OCI-LY1 (cell line): ENCODE results near the gene CELF2.

Experiments
- H2AFZ ChIP-seq: fragments of 200-600 bp; sonication (generic), shearing (Covaris generic); 2 replicates; pipeline ENCODE4 v1.6.0; 2014; ENCODE audit warnings: antibody characterized with exemption, mild to moderate bottlenecking, low read length
- H3F3A ChIP-seq: fragments of 200-600 bp; sonication (generic), shearing (Covaris generic); 2 replicates; pipeline ENCODE4 v1.6.0; 2014; ENCODE audit warnings: mild to moderate bottlenecking, antibody characterized with exemption, low read length, moderate library complexity; ENCODE audit not compliant: insufficient read depth
- H3K27ac ChIP-seq: fragments of 200-600 bp; sonication (generic); 2 replicates; pipeline ENCODE4 v1.5.1; 2014; ENCODE audit warnings: low read length, mixed run types, mild to moderate bottlenecking, low read depth; ENCODE audit not compliant: poor library complexity, severe bottlenecking
- H3K27me3 ChIP-seq: fragments of 200-600 bp; sonication (generic); 2 replicates; pipeline ENCODE4 v1.6.0; 2014; ENCODE audit warnings: antibody characterized with exemption, mild to moderate bottlenecking, low read length, moderate library complexity; ENCODE audit not compliant: insufficient read depth
- H3K36me3 ChIP-seq: fragments of 200-600 bp; sonication (generic); 2 replicates; pipeline ENCODE4 v1.6.1; 2014; ENCODE audit warnings: mild to moderate bottlenecking, antibody characterized with exemption, low read length, moderate library complexity, mixed read lengths; ENCODE audit not compliant: insufficient read depth
- H3K4me1 ChIP-seq: fragments of 200-600 bp; sonication (generic); 2 replicates; pipeline ENCODE4 v1.5.1; 2014; ENCODE audit warnings: mild to moderate bottlenecking, low read length, moderate library complexity; ENCODE audit not compliant: insufficient read depth, severe bottlenecking
- H3K4me2 ChIP-seq: fragments of 200-600 bp; sonication (generic), shearing (Covaris generic); 2 replicates; pipeline ENCODE4 v1.6.1; 2014; ENCODE audit warnings: low read length
- H3K4me3 ChIP-seq: fragments of 200-600 bp; sonication (generic); 2 replicates; pipeline ENCODE4 v1.5.1; 2014; ENCODE audit warnings: low read length, low read depth, mild to moderate bottlenecking, mixed read lengths; ENCODE audit not compliant: poor library complexity, severe bottlenecking
- H3K79me2 ChIP-seq: fragments of 200-600 bp; shearing (Covaris generic); 2 replicates; pipeline ENCODE4 v1.6.1; 2016; ENCODE audit warnings: mixed run types, low read length, mixed read lengths; ENCODE audit not compliant: insufficient read depth
- H3K9ac ChIP-seq: fragments of 200-600 bp; sonication (generic), shearing (Covaris generic); 2 replicates; pipeline ENCODE4 v1.6.1; 2014; ENCODE audit warnings: mild to moderate bottlenecking, low read length, mixed read lengths
- H3K9me2 ChIP-seq: fragments of 200-600 bp; sonication (generic), shearing (Covaris generic); 2 replicates; pipeline ENCODE4 v1.6.1; 2014; ENCODE audit warnings: low read depth, mild to moderate bottlenecking, low read length, mixed read lengths
- H3K9me3 ChIP-seq: fragments of 200-600 bp; shearing (Covaris generic); 2 replicates; pipeline ENCODE4 v1.6.1; 2014; ENCODE audit warnings: low read length, mixed read lengths
- H4K20me1 ChIP-seq: fragments of 200-600 bp; sonication (generic), shearing (Covaris generic); 2 replicates; pipeline ENCODE4 v1.6.0; 2016; ENCODE audit warnings: mild to moderate bottlenecking, low read length; ENCODE audit not compliant: insufficient read depth
- EZH2 ChIP-seq: fragments of 200-600 bp; sonication (generic), shearing (Covaris generic); IDR thresholded peaks from 2 replicates; pipeline ENCODE4 v1.8.0; 2017; ENCODE audit warnings: borderline replicate concordance, mixed run types, mild to moderate bottlenecking, antibody characterized with exemption, low read length, moderate library complexity, mixed read lengths
- TF ChIP-seq, protein P1 (sequence below): fragments of 200-600 bp; sonication (generic), shearing (Covaris generic); IDR thresholded peaks from 2 replicates; pipeline ENCODE4 v1.5.1; 2017; ENCODE audit warnings: mild to moderate bottlenecking, antibody characterized with exemption, low read length, moderate library complexity, mixed read lengths

The CELF2 gene

DNA sequence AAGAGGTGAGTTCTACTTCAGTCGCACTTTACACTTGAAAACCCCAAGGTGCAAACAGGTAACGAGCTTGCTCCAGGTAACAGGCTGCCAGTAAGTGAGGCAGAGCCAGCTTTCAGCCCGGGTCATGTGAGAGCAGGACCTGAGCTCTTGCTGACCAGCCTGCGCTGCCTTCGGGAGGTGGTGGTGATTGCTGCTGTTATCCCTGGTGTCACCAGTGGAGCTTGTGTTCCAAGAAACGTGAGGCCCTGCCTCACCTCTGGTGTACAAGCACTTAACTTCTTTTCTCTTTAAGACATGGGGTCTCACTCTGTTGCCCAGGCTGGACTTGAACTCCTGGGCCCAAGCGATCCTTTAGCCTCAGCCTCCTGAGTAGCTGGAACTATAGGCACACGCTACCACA, 265.0 kb downstream of the CELF2 start:
- Histone ChIP-seq H3F3A (no peaks in the 10 kb centered on the region), H4K20me1 (no peaks in the 10 kb centered on the region), H3K9me2 (no peaks in the 10 kb centered on the region), H3K27me3 (no peaks in the 10 kb centered on the region), H3K79me2 (no peaks in the 10 kb centered on the region), H3K9ac (no peak overlapping the region), H2AFZ (no peak overlapping the region), H3K36me3 (no peaks in the 10 kb centered on the region), H3K4me1 (no peaks in the 10 kb centered on the region), H3K27ac (no peak overlapping the region), H3K9me3 (no peaks in the 10 kb centered on the region), H3K4me2 (no peak overlapping the region), H3K4me3 (no peak overlapping the region)
- TF ChIP-seq EZH2: no peak
- TF ChIP-seq, protein P1, sequence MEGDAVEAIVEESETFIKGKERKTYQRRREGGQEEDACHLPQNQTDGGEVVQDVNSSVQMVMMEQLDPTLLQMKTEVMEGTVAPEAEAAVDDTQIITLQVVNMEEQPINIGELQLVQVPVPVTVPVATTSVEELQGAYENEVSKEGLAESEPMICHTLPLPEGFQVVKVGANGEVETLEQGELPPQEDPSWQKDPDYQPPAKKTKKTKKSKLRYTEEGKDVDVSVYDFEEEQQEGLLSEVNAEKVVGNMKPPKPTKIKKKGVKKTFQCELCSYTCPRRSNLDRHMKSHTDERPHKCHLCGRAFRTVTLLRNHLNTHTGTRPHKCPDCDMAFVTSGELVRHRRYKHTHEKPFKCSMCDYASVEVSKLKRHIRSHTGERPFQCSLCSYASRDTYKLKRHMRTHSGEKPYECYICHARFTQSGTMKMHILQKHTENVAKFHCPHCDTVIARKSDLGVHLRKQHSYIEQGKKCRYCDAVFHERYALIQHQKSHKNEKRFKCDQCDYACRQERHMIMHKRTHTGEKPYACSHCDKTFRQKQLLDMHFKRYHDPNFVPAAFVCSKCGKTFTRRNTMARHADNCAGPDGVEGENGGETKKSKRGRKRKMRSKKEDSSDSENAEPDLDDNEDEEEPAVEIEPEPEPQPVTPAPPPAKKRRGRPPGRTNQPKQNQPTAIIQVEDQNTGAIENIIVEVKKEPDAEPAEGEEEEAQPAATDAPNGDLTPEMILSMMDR: no peak

DNA sequence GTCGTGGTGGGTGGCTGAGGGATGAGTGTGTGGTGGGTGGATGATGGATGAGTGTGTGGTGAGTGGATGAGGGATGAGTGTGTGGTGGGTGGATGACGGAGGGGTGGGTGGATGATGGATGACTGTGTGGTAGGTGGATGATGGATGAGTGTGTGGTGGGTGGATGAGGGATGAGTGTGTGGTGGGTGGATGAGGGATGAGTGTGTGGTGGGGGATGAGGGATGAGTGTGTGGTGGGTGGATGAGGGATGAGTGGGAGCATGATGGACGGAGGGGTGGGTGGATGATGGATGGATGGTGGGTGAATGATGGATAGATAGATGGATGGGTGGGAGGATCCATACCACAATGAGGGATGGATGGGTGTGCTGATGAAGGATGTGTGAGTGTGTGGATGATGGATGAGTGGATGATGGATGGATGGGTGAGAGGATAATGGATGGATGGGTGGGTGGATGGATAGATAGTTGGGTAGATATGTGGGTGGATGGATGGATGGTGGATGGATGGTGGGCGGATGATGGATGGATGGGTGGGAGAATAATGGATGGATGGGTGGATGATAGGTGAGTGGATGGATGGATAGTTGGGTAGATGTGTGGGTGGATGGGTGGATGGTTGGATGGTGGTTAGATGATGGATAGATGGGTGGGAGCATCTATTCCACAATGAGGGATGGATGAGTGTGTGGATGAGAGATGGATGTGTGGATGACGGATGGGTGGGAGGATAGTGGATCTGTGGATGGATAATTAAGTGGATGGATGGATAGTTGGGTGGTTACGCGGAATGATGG, 266.8 kb downstream of the CELF2 start:
- Histone ChIP-seq H3K27ac (no peak overlapping the region), H3K27me3 (no peaks in the 10 kb centered on the region), H4K20me1 (no peaks in the 10 kb centered on the region), H3K9ac (no peak overlapping the region), H3K4me3 (no peak overlapping the region), H3K79me2 (no peaks in the 10 kb centered on the region), H3K4me2 (no peak overlapping the region), H3K36me3 (no peaks in the 10 kb centered on the region), H3K4me1 (no peaks in the 10 kb centered on the region), H3F3A (no peaks in the 10 kb centered on the region), H2AFZ (no peak overlapping the region), H3K9me2 (no peaks in the 10 kb centered on the region), H3K9me3 (no peaks in the 10 kb centered on the region)
- TF ChIP-seq, protein P1: no peak
- TF ChIP-seq EZH2: no peak

DNA sequence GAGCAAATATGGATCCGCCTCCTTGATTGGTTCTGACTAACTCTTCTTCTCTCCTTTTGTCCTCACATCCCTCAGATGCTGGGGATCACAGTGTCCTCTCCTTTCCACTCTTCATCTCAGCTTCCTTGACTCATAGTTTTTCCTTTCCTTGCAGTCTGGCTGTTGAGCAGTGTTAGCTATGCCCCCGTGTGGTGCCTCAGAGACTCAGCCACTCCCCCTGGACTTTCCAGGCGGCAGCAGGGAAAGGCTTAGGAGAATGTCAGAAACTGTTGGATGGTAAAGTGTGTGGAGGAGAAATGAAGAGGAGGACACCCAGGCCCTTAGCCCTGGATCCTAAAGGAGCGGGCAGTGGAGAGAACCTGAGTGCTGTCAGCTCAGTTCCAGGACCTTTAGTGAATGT, 267.5 kb downstream of the CELF2 start:
- Histone ChIP-seq H3K27ac (no peak overlapping the region), H3F3A (no peaks in the 10 kb centered on the region), H3K79me2 (no peaks in the 10 kb centered on the region), H3K9ac (no peak overlapping the region), H3K4me3 (no peak overlapping the region), H2AFZ (no peak overlapping the region), H4K20me1 (no peaks in the 10 kb centered on the region), H3K9me2 (no peaks in the 10 kb centered on the region), H3K36me3 (no peaks in the 10 kb centered on the region), H3K9me3 (no peaks in the 10 kb centered on the region), H3K4me1 (no peaks in the 10 kb centered on the region), H3K4me2 (no peak overlapping the region), H3K27me3 (no peaks in the 10 kb centered on the region)
- TF ChIP-seq, protein P1: no peak
